Ovary (tissue), 3 donors: ENCODE data around the gene XRCC6.

Source experiments
- CTCF ChIP-seq, 3 donors: fragments of 450-650 bp in 2 of 3; fragments of 200-600 bp in 1 of 3; IDR thresholded peaks; one replicate each; pipeline versions ENCODE4 v1.5.1 to v1.8.0; 2016 to 2022; ENCODE audit warnings: antibody characterized with exemption in 3 of 3, mild to moderate bottlenecking in 1 of 3
- POLR2A ChIP-seq: fragments of 450-650 bp; IDR thresholded peaks from one replicate; pipeline ENCODE4 v1.6.1; 2017; ENCODE audit warnings: antibody characterized with exemption, mild to moderate bottlenecking, moderate library complexity
- donor health status: DM: no; HTN: no; CAD: no.

GRCh38 chr22:41681616-41682015, 60.5 kb downstream of the XRCC6 start:
- TF ChIP-seq CTCF (IDR thresholded peaks at IDR 0.05), result no peak
- TF ChIP-seq POLR2A, result no peak
